Pancreas (tissue), 10 donors: ENCODE results near the gene CYB5R2. TPM values are rescaled to one million over a fixed set of nuclear protein-coding genes. Genes with fewer than 3 reads are reported as not detected.
A peak's percentile ranks its signal among the peaks of the same experiment; 100 is the strongest.

Source experiments
- ATAC-seq, 4 donors: fragments of 200-7000 bp; cut with Tn5 transposase; one replicate each; pipeline versions ENCODE4 v1.8.0 to v1.9.1; 2020; ENCODE audit warnings: mild to moderate bottlenecking in 4 of 4, moderate library complexity in 4 of 4
- DNase-seq, 6 donors: peaks; one replicate each; pipeline ENCODE4 v3.0.0-alpha.2; 2020
- FAIRE-seq: peaks from 2 replicates; lab custom pipeline; 2012; peaks lifted over from hg19 to GRCh38; lab: Jason Lieb, UNC
- H3K27ac ChIP-seq, 4 donors: fragments of 200-600 bp; sonication (generic); 1 replicate in 3 of 4; 2 replicates in 1 of 4; pipeline versions ENCODE4 v1.5.0 to v1.8.0; 2020
- H3K27me3 ChIP-seq, 4 donors: fragments of 200-600 bp; one replicate each; pipeline ENCODE4 v1.8.0; 2021
- H3K36me3 ChIP-seq, 3 donors: fragments of 200-600 bp; sonication (generic) in 1 of 3; one replicate each; pipeline versions ENCODE4 v1.5.0 to v1.8.0; 2020 to 2021
- H3K4me1 ChIP-seq, 3 donors: fragments of 200-600 bp; one replicate each; pipeline ENCODE4 v1.8.0; 2021
- H3K4me3 ChIP-seq, 4 donors: fragments of 200-600 bp; sonication (generic) in 2 of 4; one replicate each; pipeline versions ENCODE4 v1.5.0 to v1.8.0; 2020 to 2021
- H3K9me3 ChIP-seq, 4 donors: fragments of 200-600 bp; one replicate each; pipeline ENCODE4 v1.8.0; 2021
- WGBS, 2 donors: extraction: QIAGEN DNeasy Blood & Tissue Kit; methylation state at CpG; one replicate each; pipeline ENCODE4 v1.1.7; 2013; 5-methylcytosine and 5-hydroxymethylcytosine counted together
- intact Hi-C, 3 donors: fragments of 100-400 bp; cut with DNase I; formaldehyde crosslinking; loops; one replicate each; pipeline versions ENCODE4 v1.11.1 to v1.14.2; 2022
- polyA plus RNA-seq, 2 donors: library from polyadenylated mRNA; stranded (reverse); fragments of 200-250 nt; gene quantifications; one replicate each; pipeline ENCODE4 v1.2.3, GENCODE V29; 2013
- total RNA-seq, 6 donors: library from RNA; stranded (reverse); fragmentation: NEBNext Ultra II Directional in 4 of 6; extraction: Animal tissue kit (Norgen Biotek cat#: 25700) in 4 of 6; gene quantifications; one replicate each; pipeline versions ENCODE4 v1.2.1 to v1.2.4, GENCODE V29; 2021 to 2023
- TF ChIP-seq, protein P1 (sequence below), 4 donors: fragments of 200-600 bp; sonication (generic) in 3 of 4; IDR thresholded peaks; one replicate each; pipeline versions ENCODE4 v1.5.0 to v1.8.0; 2021; ENCODE audit warnings: antibody characterized with exemption in 4 of 4
- donor health status: healthy with polysubstance abuse.
- donor health status: DM: no; HTN: no; CAD: no; lungs with moderate emphysema.
- donor health status: DM: no; HTN: no; CAD: no.
- donor health status: control.
- donor health status: control.
- donor health status: Bipolar disorder and iron deficiency.
- donor health status: DM: yes; HTN: yes; CAD: no.
- donor health status: DM: no; HTN: no; CAD: no.
- donor health status: DM: no; HTN: no; CAD: no.
- donor health status: DM: yes; HTN: yes; CAD: no.

CYB5R2 gene
- total RNA-seq (1 to 10 TPM; 1.4 to 3.5 (median 1.9) TPM), polyA plus RNA-seq (1 to 10 TPM; 1.7 to 2.4 TPM)

DNA sequence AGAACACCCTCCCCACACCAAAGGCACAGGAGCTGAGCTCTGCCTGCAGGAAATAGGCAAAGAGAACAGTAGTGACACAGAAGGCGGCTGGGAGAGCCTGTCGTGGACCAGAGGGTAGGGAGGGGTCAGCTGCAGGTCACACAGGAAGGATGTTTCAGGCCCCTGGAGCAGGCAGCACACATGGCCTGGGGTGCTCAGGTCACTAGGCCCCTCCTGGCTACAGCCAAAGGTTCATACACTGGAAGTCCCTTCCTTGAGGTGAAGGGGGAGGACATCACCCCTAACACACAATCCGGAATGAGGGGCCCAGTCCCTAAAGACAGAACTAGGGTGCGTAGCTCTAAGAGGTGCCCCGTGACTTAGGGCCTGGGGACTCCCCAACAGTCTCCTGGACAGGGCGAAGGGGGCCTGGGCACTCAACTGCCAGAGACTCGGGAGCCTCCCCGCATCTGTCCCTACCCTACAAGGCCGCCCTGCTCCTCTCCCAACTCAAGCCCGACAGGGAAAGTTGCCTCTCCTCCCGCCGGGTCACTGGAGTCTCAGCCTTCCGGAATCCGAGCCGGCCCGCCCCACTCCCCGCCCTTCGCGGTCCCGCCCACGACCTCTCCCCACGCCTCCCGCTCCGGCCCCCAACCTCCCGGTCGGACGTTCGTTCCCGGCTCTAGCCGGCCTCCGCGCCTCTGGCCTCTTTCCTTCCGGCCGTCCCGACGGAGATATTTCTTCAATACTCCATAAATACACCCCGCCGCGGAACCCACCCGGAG, at the start of gene CYB5R2:
Gene CYB5R2, minus strand, starts transcription at position 541 of the 764 bp plus-strand sequence. CDS start 675 bp downstream, outside the sequence.
- Histone ChIP-seq H3K9me3 (no peaks in the 10 kb centered on the region), H3K4me3 (peak within 1 kb of the TSS; percentile 10 to 74 (median 48)), H3K27ac (no peak within 1 kb of the TSS), H3K36me3 (no peaks in the 10 kb centered on the region), H3K27me3 (no peaks in the 10 kb centered on the region), H3K4me1 (peaks cover 0 to 10% (median 5%) of the 10 kb centered on the region in 3 donors)
- TF ChIP-seq, protein P1, sequence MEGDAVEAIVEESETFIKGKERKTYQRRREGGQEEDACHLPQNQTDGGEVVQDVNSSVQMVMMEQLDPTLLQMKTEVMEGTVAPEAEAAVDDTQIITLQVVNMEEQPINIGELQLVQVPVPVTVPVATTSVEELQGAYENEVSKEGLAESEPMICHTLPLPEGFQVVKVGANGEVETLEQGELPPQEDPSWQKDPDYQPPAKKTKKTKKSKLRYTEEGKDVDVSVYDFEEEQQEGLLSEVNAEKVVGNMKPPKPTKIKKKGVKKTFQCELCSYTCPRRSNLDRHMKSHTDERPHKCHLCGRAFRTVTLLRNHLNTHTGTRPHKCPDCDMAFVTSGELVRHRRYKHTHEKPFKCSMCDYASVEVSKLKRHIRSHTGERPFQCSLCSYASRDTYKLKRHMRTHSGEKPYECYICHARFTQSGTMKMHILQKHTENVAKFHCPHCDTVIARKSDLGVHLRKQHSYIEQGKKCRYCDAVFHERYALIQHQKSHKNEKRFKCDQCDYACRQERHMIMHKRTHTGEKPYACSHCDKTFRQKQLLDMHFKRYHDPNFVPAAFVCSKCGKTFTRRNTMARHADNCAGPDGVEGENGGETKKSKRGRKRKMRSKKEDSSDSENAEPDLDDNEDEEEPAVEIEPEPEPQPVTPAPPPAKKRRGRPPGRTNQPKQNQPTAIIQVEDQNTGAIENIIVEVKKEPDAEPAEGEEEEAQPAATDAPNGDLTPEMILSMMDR (IDR thresholded peaks at IDR 0.05): no peak
- WGBS, 2 donors: 13 to 16% methylated on average over 39 to 40 of the region's 40 CpGs
- intact Hi-C loops: no loop called here
- DNase-seq: peak; percentile 68 to 88 (median 78)
- peak; percentile 92 to 94 (median 93) for ATAC-seq
- no peak for FAIRE-seq

DNA sequence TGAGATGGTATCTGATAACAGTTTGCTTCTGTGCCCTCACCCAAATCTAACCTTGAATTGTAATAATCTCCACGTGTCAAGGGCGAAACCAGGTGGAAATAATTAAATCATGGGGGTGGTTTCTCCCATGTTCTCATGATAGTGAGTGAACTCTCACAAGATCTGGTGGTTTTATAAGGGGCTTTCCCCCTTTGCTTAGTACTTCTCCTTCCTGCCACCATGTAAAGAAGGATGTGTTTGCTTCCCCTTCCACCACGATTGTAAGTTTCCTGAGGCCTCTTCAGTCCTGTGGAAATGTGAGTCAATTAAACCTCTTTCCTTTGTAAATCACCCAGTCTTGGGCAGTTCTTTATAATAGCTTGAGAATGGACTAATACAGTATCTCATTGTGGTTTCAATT, 41.5 kb upstream of the CYB5R2 start:
- no peaks in the 10 kb centered on the region for H3K36me3 ChIP-seq
- intact Hi-C loops: no loop called here
- H3K4me3 ChIP-seq: no peak overlapping the region
- no peak for FAIRE-seq
- TF ChIP-seq, protein P1 (IDR thresholded peaks at IDR 0.05): no peak
- WGBS, 2 donors: 32 to 35% methylated on average over 3 of the region's 3 CpGs
- H3K27me3 ChIP-seq: peaks cover 0 to 3% (median 0%) of the 10 kb centered on the region in 4 donors
- H3K4me1 ChIP-seq: no peaks in the 10 kb centered on the region
- no peak for ATAC-seq
- H3K27ac ChIP-seq: no peak overlapping the region
- DNase-seq: no peak
- H3K9me3 ChIP-seq: no peaks in the 10 kb centered on the region

GRCh38 chr11:7706377-7706776, 33.1 kb upstream of the CYB5R2 start, which contains the start of gene OVCH2:
OVCH2 (minus strand) TSS chr11:7706477; CDS start chr11:7706394, 83 bp downstream.
- TF ChIP-seq, protein P1 (IDR thresholded peaks at IDR 0.05): no peak
- H3K27me3 ChIP-seq: no peaks in the 10 kb centered on the region
- H3K36me3 ChIP-seq: no peaks in the 10 kb centered on the region
- no peaks in the 10 kb centered on the region for H3K4me1 ChIP-seq
- 43 to 50% methylated on average over 2 of the region's 2 CpGs for WGBS, 2 donors
- no peaks in the 10 kb centered on the region for H3K9me3 ChIP-seq
- H3K27ac ChIP-seq: no peak within 1 kb of the TSS
- intact Hi-C loops: no loop called here
- ATAC-seq (no peak), DNase-seq (no peak), FAIRE-seq (no peak)
- H3K4me3 ChIP-seq: no peak within 1 kb of the TSS

GRCh38 chr11:7703740-7704139, 30.4 kb upstream of the CYB5R2 start:
- no peak for FAIRE-seq
- Histone ChIP-seq H3K4me3 (no peak overlapping the region), H3K27ac (no peak overlapping the region), H3K4me1 (no peaks in the 10 kb centered on the region), H3K27me3 (no peaks in the 10 kb centered on the region), H3K36me3 (no peaks in the 10 kb centered on the region), H3K9me3 (no peaks in the 10 kb centered on the region)
- intact Hi-C loops: no loop called here
- TF ChIP-seq, protein P1 (IDR thresholded peaks at IDR 0.05): no peak
- DNase-seq: no peak
- 46 to 58% methylated on average over 5 of the region's 5 CpGs for WGBS, 2 donors
- no peak for ATAC-seq

DNA sequence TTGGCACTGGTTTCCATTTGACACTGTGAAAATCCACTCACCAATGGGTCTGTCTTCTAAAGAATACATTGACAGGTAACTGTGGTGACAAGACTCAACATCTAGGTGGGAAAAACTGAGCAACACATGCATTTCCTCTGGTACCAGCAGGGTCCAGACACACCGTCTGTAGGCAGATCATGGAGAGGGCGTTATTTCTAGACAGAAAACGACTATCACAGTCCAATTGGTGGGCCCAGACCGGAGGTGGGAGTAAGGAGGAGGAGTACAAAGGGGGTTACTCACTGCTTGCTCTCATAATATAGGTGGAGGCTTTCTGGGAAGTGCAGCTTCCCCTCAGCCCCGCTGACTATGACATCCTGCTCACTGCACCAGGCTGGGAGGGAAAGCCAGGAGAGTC, 23.1 kb upstream of the CYB5R2 start:
- TF ChIP-seq, protein P1 (IDR thresholded peaks at IDR 0.05): no peak
- no peak overlapping the region for H3K4me3 ChIP-seq
- no peaks in the 10 kb centered on the region for H3K4me1 ChIP-seq
- FAIRE-seq (no peak), DNase-seq (no peak), ATAC-seq (no peak)
- intact Hi-C loops: no loop called here
- WGBS, 2 donors: 69 to 79% methylated on average over 5 of the region's 5 CpGs
- H3K27ac ChIP-seq: no peak overlapping the region
- no peaks in the 10 kb centered on the region for H3K36me3 ChIP-seq
- no peaks in the 10 kb centered on the region for H3K27me3 ChIP-seq
- no peaks in the 10 kb centered on the region for H3K9me3 ChIP-seq
